Psoas muscle (tissue), 8 donors: ENCODE results near the gene DDOST. TPM values are rescaled to one million over a fixed set of nuclear protein-coding genes. Genes with fewer than 3 reads are reported as not detected.
A peak's percentile ranks its signal among the peaks of the same experiment; 100 is the strongest.

Experiments used
- ATAC-seq, 4 donors: fragments of 200-7000 bp; cut with Tn5 transposase; one replicate each; pipeline ENCODE4 v1.9.1; 2020; ENCODE audit warnings: moderate library complexity in 3 of 4, mild to moderate bottlenecking in 2 of 4
- DNase-seq, 2 donors: peaks; one replicate each; pipeline ENCODE4 v3.0.0-alpha.2; 2020
- H3K27ac ChIP-seq: fragments of 200-600 bp; one replicate; pipeline ENCODE4 v1.8.0; 2022
- H3K27me3 ChIP-seq, 3 donors: fragments of 200-600 bp in 1 of 3; one replicate each; pipeline versions ENCODE4 v1.6.1 to v1.8.0; 2013 to 2022; ENCODE audit warnings: low read length in 2 of 3, mild to moderate bottlenecking in 2 of 3, moderate library complexity in 1 of 3; ENCODE audit not compliant: insufficient read depth in 3 of 3
- H3K36me3 ChIP-seq, 2 donors: fragments of 200-600 bp in 1 of 2; one replicate each; pipeline versions ENCODE4 v1.6.1 to v1.8.0; 2013 to 2022; ENCODE audit warnings: low read depth in 1 of 2, mild to moderate bottlenecking in 1 of 2, moderate library complexity in 1 of 2; ENCODE audit not compliant: insufficient read depth in 1 of 2
- H3K4me1 ChIP-seq: fragments of 200-600 bp; one replicate; pipeline ENCODE4 v1.8.0; 2022
- H3K4me3 ChIP-seq: fragments of 200-600 bp; one replicate; pipeline ENCODE4 v1.8.0; 2022; ENCODE audit warnings: mild to moderate bottlenecking
- H3K9me3 ChIP-seq: fragments of 200-600 bp; one replicate; pipeline ENCODE4 v1.8.0; 2022
- CTCF ChIP-seq: fragments of 200-600 bp; IDR thresholded peaks from one replicate; pipeline ENCODE4 v1.8.0; 2022; ENCODE audit warnings: antibody characterized with exemption
- WGBS, 3 donors: extraction: QIAGEN DNeasy Blood & Tissue Kit; methylation state at CpG; one replicate each; pipeline versions ENCODE4 v1.1.6 to v1.1.7; 2013; 5-methylcytosine and 5-hydroxymethylcytosine counted together
- intact Hi-C, 2 donors: fragments of 100-400 bp; cut with DNase I; formaldehyde crosslinking; loops; one replicate each; pipeline versions ENCODE4 v1.11.0 to v1.14.2; 2022
- polyA plus RNA-seq, 3 donors: library from polyadenylated mRNA; stranded (reverse); fragments of 200-250 nt; gene quantifications; one replicate each; pipeline ENCODE4 v1.2.3, GENCODE V29; 2013
- total RNA-seq, 4 donors: library from RNA; stranded (reverse); fragmentation: NEBNext Ultra II Directional in 2 of 4; extraction: Animal tissue kit (Norgen Biotek cat#: 25700) in 2 of 4; gene quantifications; one replicate each; pipeline versions ENCODE4 v1.2.1 to v1.2.4, GENCODE V29; 2021 to 2023
- donor health status: healthy with polysubstance abuse.
- donor health status: DM: no; HTN: no; CAD: no; lungs with moderate emphysema.
- donor health status: Bipolar disorder and iron deficiency.
- donor health status: healthy.
- donor health status: DM: yes; HTN: yes; CAD: no.
- donor health status: DM: no; HTN: no; CAD: no.
- donor health status: DM: no; HTN: no; CAD: no.
- donor health status: DM: yes; HTN: yes; CAD: no.

DDOST gene
- total and polyA plus RNA-seq, 7 donors: 43.0 to 97.1 (median 63.3) TPM

DNA sequence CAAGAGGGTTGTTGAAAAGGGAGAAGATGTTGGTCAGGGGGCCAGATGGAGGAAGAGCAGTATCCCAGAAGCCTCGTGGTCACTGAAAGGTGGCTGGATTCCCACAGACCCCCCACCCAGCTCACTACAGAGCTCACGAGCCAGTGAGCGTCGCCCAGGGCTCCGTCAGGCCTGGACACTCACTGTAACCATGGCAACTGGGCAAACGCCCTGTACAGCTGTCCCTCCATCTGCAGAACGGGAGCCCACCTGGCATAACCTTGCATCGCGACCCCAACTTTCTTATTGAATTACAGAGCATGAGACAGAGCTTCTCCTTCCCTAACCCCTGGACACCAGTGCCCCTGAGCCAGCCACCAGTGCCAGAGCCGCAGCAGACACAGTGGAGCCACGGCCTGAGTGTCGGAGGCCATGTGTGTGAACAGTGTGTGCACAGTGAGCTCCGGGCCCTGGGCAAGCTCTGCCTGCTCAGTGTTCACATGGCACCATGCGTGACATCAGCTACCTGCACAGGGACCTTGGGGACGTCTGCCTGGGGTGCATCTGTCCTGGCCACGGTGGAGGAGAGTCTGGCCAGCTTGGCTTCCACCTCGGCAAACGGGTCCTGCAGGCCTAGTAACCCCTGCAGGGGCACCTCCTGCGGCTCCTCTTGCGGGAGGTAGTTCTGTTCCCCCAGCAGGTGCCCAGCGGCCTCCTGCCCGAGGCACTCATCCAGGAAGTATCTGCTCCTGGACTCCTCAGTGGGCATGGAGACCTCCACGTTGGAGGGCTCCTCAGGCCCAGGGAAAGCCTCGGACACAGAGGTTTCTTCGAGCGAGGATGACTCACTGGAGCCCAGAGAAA is 25.9 kb upstream of the DDOST start:
- Histone ChIP-seq H3K36me3 (no peaks in the 10 kb centered on the region), H3K4me3 (no peak overlapping the region), H3K27ac (no peak overlapping the region), H3K4me1 (no peaks in the 10 kb centered on the region), H3K27me3 (no peaks in the 10 kb centered on the region), H3K9me3 (no peaks in the 10 kb centered on the region)
- no peak for ATAC-seq
- intact Hi-C loops: no loop called here
- DNase-seq: no peak
- WGBS, 3 donors: 66 to 76% (median 68%) methylated on average over 25 to 26 of the region's 26 CpGs
- TF ChIP-seq CTCF: no peak

DNA sequence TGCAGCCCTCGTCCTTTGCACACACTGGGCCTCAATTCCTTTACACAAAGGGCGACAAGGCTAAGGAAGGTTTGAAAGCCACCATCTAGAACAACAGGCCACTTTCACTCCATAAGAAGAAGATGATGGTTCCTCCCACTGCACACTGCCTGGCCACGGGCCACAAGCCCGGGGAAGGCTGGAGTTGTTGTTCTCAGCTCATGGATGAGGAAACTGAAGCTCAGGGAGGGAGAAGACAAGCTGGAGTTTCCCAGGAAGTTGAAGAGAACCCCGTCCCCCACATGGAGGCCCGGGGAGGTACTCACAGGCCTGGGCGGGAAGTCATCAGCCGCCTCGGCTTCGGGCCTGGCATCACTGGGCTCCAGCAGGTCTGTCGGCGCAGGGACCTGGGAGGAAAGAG is 24.6 kb upstream of the DDOST start:
- H3K27me3 ChIP-seq: no peaks in the 10 kb centered on the region
- WGBS, 3 donors: 70 to 78% (median 73%) methylated on average over 12 of the region's 12 CpGs
- no peak for TF ChIP-seq CTCF
- peak overlapping the region; percentile 80 for H3K27ac ChIP-seq
- ATAC-seq (peak in 1 of 4 donors; percentile 7), DNase-seq (no peak)
- H3K36me3 ChIP-seq: no peaks in the 10 kb centered on the region
- H3K4me3 ChIP-seq: no peak overlapping the region
- no peaks in the 10 kb centered on the region for H3K4me1 ChIP-seq
- H3K9me3 ChIP-seq: no peaks in the 10 kb centered on the region
- intact Hi-C loops: no loop called here

GRCh38 chr1:20685099-20685662 is 24.0 kb upstream of the DDOST start:
- no peaks in the 10 kb centered on the region for H3K4me1 ChIP-seq
- peak overlapping the region; percentile 80 for H3K27ac ChIP-seq
- 60 to 69% (median 64%) methylated on average over 20 to 21 of the region's 21 CpGs for WGBS, 3 donors
- DNase-seq (peak; percentile 43 to 63), ATAC-seq (peak in 3 of 4 donors; percentile 48 to 65 (median 51))
- no peaks in the 10 kb centered on the region for H3K27me3 ChIP-seq
- no peak for TF ChIP-seq CTCF
- H3K4me3 ChIP-seq: peak overlapping the region; percentile 58
- intact Hi-C loops: no loop called here
- H3K36me3 ChIP-seq: no peaks in the 10 kb centered on the region
- no peaks in the 10 kb centered on the region for H3K9me3 ChIP-seq

GRCh38 chr1:20684651-20685050 is 23.5 kb upstream of the DDOST start:
- no peaks in the 10 kb centered on the region for H3K9me3 ChIP-seq
- no peaks in the 10 kb centered on the region for H3K27me3 ChIP-seq
- peak overlapping the region; percentile 58 for H3K4me3 ChIP-seq
- H3K4me1 ChIP-seq: no peaks in the 10 kb centered on the region
- TF ChIP-seq CTCF: no peak
- WGBS, 3 donors: 75 to 84% (median 77%) methylated on average over 12 to 14 of the region's 14 CpGs
- peak overlapping the region; percentile 80 for H3K27ac ChIP-seq
- intact Hi-C loops: no loop called here
- ATAC-seq (peak in 2 of 4 donors; percentile 5 to 22), DNase-seq (peak in 1 of 2 donors; percentile 43)
- H3K36me3 ChIP-seq: no peaks in the 10 kb centered on the region
